ENCODE data around the gene WDR7. TPM values are rescaled to one million over a fixed set of nuclear protein-coding genes. Genes with fewer than 3 reads are reported as not detected.
A peak's percentile ranks its signal among the peaks of the same experiment; 100 is the strongest.

The WDR7 gene
- total and polyA plus RNA-seq, 4 donors: 3.7 to 42.7 (median 19.0) TPM

- ATAC-seq (ENCODE audit: insufficient read depth, low FRiP score) (no peak), DNase-seq (no peak)
- WGBS, 2 donors: 92 to 95% methylated on average over 4 of the region's 4 CpGs
- no peak for TF ChIP-seq CTCF (IDR thresholded peaks at IDR 0.05; ENCODE audit: control extremely low read depth, extremely low read depth)
- no peak overlapping the region for H3K4me3 ChIP-seq
- no peaks in the 10 kb centered on the region for H3K27me3 ChIP-seq (ENCODE audit: control insufficient read depth in 3 of 3, insufficient read depth in 3 of 3, low read length in 2 of 3)
- no peak overlapping the region for H3K9ac ChIP-seq (ENCODE audit: insufficient read depth in 1 of 2, low read length in 2 of 2)
- no peak overlapping the region for H3K27ac ChIP-seq (ENCODE audit: low read depth in 1 of 2, low read length in 1 of 2)
- no peaks in the 10 kb centered on the region for H3K9me3 ChIP-seq (ENCODE audit: control insufficient read depth in 4 of 4, insufficient read depth in 3 of 4, low read length in 3 of 4)
- H3K4me1 ChIP-seq (ENCODE audit: control insufficient read depth in 5 of 5, insufficient read depth in 5 of 5, low read length in 5 of 5): peaks cover 0 to 4% (median 0%) of the 10 kb centered on the region in 5 donors
- H3K36me3 ChIP-seq (ENCODE audit: control insufficient read depth in 4 of 4, insufficient read depth in 4 of 4, low read length in 4 of 4): no peaks in the 10 kb centered on the region
Measured at GRCh38 chr18:56995579-56996188, 344.5 kb downstream of the WDR7 start.

GRCh38 chr18:56997200-56997599 is 346.0 kb downstream of the WDR7 start:
- Histone ChIP-seq H3K27ac (ENCODE audit: low read depth in 1 of 2, low read length in 1 of 2) (no peak overlapping the region), H3K27me3 (ENCODE audit: control insufficient read depth in 3 of 3, insufficient read depth in 3 of 3, low read length in 2 of 3) (no peaks in the 10 kb centered on the region), H3K9ac (ENCODE audit: insufficient read depth in 1 of 2, low read length in 2 of 2) (no peak overlapping the region), H3K9me3 (ENCODE audit: control insufficient read depth in 4 of 4, insufficient read depth in 3 of 4, low read length in 3 of 4) (no peaks in the 10 kb centered on the region), H3K4me1 (ENCODE audit: control insufficient read depth in 5 of 5, insufficient read depth in 5 of 5, low read length in 5 of 5) (peaks cover 0 to 4% (median 0%) of the 10 kb centered on the region in 5 donors), H3K4me3 (no peak overlapping the region), H3K36me3 (ENCODE audit: control insufficient read depth in 4 of 4, insufficient read depth in 4 of 4, low read length in 4 of 4) (no peaks in the 10 kb centered on the region)
- TF ChIP-seq CTCF (IDR thresholded peaks at IDR 0.05; ENCODE audit: control extremely low read depth, extremely low read depth): no peak
- 67 to 84% methylated on average over 2 of the region's 2 CpGs for WGBS, 2 donors
- no peak for ATAC-seq (ENCODE audit: insufficient read depth, low FRiP score)
- DNase-seq: no peak

GRCh38 chr18:56999823-57000222 is 348.7 kb downstream of the WDR7 start:
- Histone ChIP-seq H3K4me3 (no peak overlapping the region), H3K36me3 (ENCODE audit: control insufficient read depth in 4 of 4, insufficient read depth in 4 of 4, low read length in 4 of 4) (no peaks in the 10 kb centered on the region), H3K27ac (ENCODE audit: low read depth in 1 of 2, low read length in 1 of 2) (no peak overlapping the region), H3K9me3 (ENCODE audit: control insufficient read depth in 4 of 4, insufficient read depth in 3 of 4, low read length in 3 of 4) (no peaks in the 10 kb centered on the region), H3K4me1 (ENCODE audit: control insufficient read depth in 5 of 5, insufficient read depth in 5 of 5, low read length in 5 of 5) (peaks cover 0 to 18% (median 6%) of the 10 kb centered on the region in 5 donors), H3K9ac (ENCODE audit: insufficient read depth in 1 of 2, low read length in 2 of 2) (no peak overlapping the region), H3K27me3 (ENCODE audit: control insufficient read depth in 3 of 3, insufficient read depth in 3 of 3, low read length in 2 of 3) (no peaks in the 10 kb centered on the region)
- no peak for TF ChIP-seq CTCF (IDR thresholded peaks at IDR 0.05; ENCODE audit: control extremely low read depth, extremely low read depth)
- ATAC-seq (ENCODE audit: insufficient read depth, low FRiP score) (no peak), DNase-seq (no peak)
- WGBS, 2 donors: 96 to 97% methylated on average over 3 of the region's 3 CpGs

GRCh38 chr18:57002627-57003026 is 351.5 kb downstream of the WDR7 start:
- H3K9me3 ChIP-seq (ENCODE audit: control insufficient read depth in 4 of 4, insufficient read depth in 3 of 4, low read length in 3 of 4): no peaks in the 10 kb centered on the region
- no peaks in the 10 kb centered on the region for H3K27me3 ChIP-seq (ENCODE audit: control insufficient read depth in 3 of 3, insufficient read depth in 3 of 3, low read length in 2 of 3)
- H3K4me3 ChIP-seq: no peak overlapping the region
- DNase-seq (peak in 1 of 3 donors; percentile 25), ATAC-seq (ENCODE audit: insufficient read depth, low FRiP score) (no peak)
- TF ChIP-seq CTCF (IDR thresholded peaks at IDR 0.05; ENCODE audit: control extremely low read depth, extremely low read depth): no peak
- H3K36me3 ChIP-seq (ENCODE audit: control insufficient read depth in 4 of 4, insufficient read depth in 4 of 4, low read length in 4 of 4): no peaks in the 10 kb centered on the region
- WGBS, 2 donors: 73 to 79% methylated on average over 2 of the region's 2 CpGs
- H3K9ac ChIP-seq (ENCODE audit: insufficient read depth in 1 of 2, low read length in 2 of 2): no peak overlapping the region
- peaks cover 0 to 18% (median 6%) of the 10 kb centered on the region in 5 donors for H3K4me1 ChIP-seq (ENCODE audit: control insufficient read depth in 5 of 5, insufficient read depth in 5 of 5, low read length in 5 of 5)
- H3K27ac ChIP-seq (ENCODE audit: low read depth in 1 of 2, low read length in 1 of 2): no peak overlapping the region

Measured in lung (tissue), 12 donors.